HG02970 (cell line): ENCODE measurements around the gene CFAP69.

Experiments
- ATAC-seq: cut with Tn5 transposase; IDR thresholded peaks from one replicate; pipeline ENCODE4 v1.9.1; 2021; ENCODE audit warnings: mild to moderate bottlenecking, moderate library complexity, moderate number of reproducible peaks; ENCODE audit not compliant: unreplicated experiment, low FRiP score

CFAP69 gene

GRCh38 chr7:90269163-90269562 lies 24.2 kb downstream of the CFAP69 start:
- no peak for ATAC-seq

GRCh38 chr7:90270431-90271178 lies 25.6 kb downstream of the CFAP69 start:
- ATAC-seq, result no peak

GRCh38 chr7:90271753-90272152 lies 26.8 kb downstream of the CFAP69 start:
- no peak for ATAC-seq

GRCh38 chr7:90272242-90272641 lies 27.3 kb downstream of the CFAP69 start:
- ATAC-seq, result no peak

- ATAC-seq, result no peak
Measured at GRCh38 chr7:90274161-90274560, 29.2 kb downstream of the CFAP69 start.

- ATAC-seq, result no peak
Measured at GRCh38 chr7:90276033-90276728, 31.2 kb downstream of the CFAP69 start.

- no peak for ATAC-seq
Measured at GRCh38 chr7:90288154-90288553, 43.2 kb downstream of the CFAP69 start.

- ATAC-seq, result no peak
Measured at GRCh38 chr7:90290244-90291113, 45.5 kb downstream of the CFAP69 start.

- peak; percentile 80 for ATAC-seq
Measured at GRCh38 chr7:90298145-90299038, 53.4 kb downstream of the CFAP69 start.

GRCh38 chr7:90303241-90303640 lies 58.3 kb downstream of the CFAP69 start:
- ATAC-seq, result no peak

GRCh38 chr7:90309872-90310271 lies 64.9 kb downstream of the CFAP69 start:
- ATAC-seq, result no peak

- no peak for ATAC-seq
Measured at GRCh38 chr7:90311175-90311574, 66.2 kb downstream of the CFAP69 start.

GRCh38 chr7:90312745-90313144 lies 67.8 kb downstream of the CFAP69 start:
- ATAC-seq, result no peak

- no peak for ATAC-seq
Measured at GRCh38 chr7:90313907-90314306, 68.9 kb downstream of the CFAP69 start.

- no peak for ATAC-seq
Measured at GRCh38 chr7:90320014-90320413, 75.0 kb downstream of the CFAP69 start.

GRCh38 chr7:90320418-90320800 lies 75.4 kb downstream of the CFAP69 start:
- no peak for ATAC-seq

- no peak for ATAC-seq
Measured at GRCh38 chr7:90320801-90321494, 76.0 kb downstream of the CFAP69 start, which contains the start of gene FAM237B. TSS of gene FAM237B (minus strand) at chr7:90321304. CDS start at chr7:90319748, 1,556 bp downstream.

GRCh38 chr7:90322837-90323236 lies 77.9 kb downstream of the CFAP69 start:
- ATAC-seq, result no peak

GRCh38 chr7:90326500-90326899 lies 81.5 kb downstream of the CFAP69 start:
- no peak for ATAC-seq
